GM19324 (cell line): ENCODE results near the gene NTNG2.
"Not testable (repeated sequence)": the region's sequence is repeated elsewhere in the genome, so short reads cannot be mapped to it uniquely, and the experiment has no call there.

Source experiments
- ATAC-seq: cut with Tn5 transposase; IDR thresholded peaks from one replicate; pipeline ENCODE4 v1.9.1; 2021; ENCODE audit warnings: mild to moderate bottlenecking, moderate library complexity; ENCODE audit not compliant: unreplicated experiment, low FRiP score

The NTNG2 gene

GRCh38 chr9:132245465-132245864 is 83.6 kb downstream of the NTNG2 start:
- no peak for ATAC-seq

- no peak for ATAC-seq
Observed at GRCh38 chr9:132247942-132248341, 86.1 kb downstream of the NTNG2 start.

GRCh38 chr9:132249123-132249522 is 87.3 kb downstream of the NTNG2 start:
- no peak for ATAC-seq

GRCh38 chr9:132249690-132250089 is 87.8 kb downstream of the NTNG2 start:
- no peak for ATAC-seq

GRCh38 chr9:132250324-132251262 is 88.7 kb downstream of the NTNG2 start:
- ATAC-seq = no peak

- no peak for ATAC-seq
Observed at GRCh38 chr9:132260846-132261245, 99.0 kb downstream of the NTNG2 start.

GRCh38 chr9:132266017-132266416 is 104.2 kb downstream of the NTNG2 start:
- no peak for ATAC-seq

GRCh38 chr9:132267660-132268059 is 105.8 kb downstream of the NTNG2 start:
- ATAC-seq = no peak

- no peak for ATAC-seq
Observed at GRCh38 chr9:132268725-132269352, 107.0 kb downstream of the NTNG2 start.

- ATAC-seq = not testable (repeated sequence)
Observed at GRCh38 chr9:132269704-132270516, 108.1 kb downstream of the NTNG2 start.

GRCh38 chr9:132274861-132275260 is 113.0 kb downstream of the NTNG2 start:
- ATAC-seq = no peak

- ATAC-seq = no peak
Observed at GRCh38 chr9:132283165-132283564, 121.3 kb downstream of the NTNG2 start.

- no peak for ATAC-seq
Observed at GRCh38 chr9:132283863-132284262, 122.0 kb downstream of the NTNG2 start.

- ATAC-seq = no peak
Observed at GRCh38 chr9:132287256-132287760, 125.5 kb downstream of the NTNG2 start.

GRCh38 chr9:132288361-132288760 is 126.5 kb downstream of the NTNG2 start:
- ATAC-seq = no peak

- no peak for ATAC-seq
Observed at GRCh38 chr9:132288966-132289365, 127.1 kb downstream of the NTNG2 start.

- no peak for ATAC-seq
Observed at GRCh38 chr9:132293145-132293721, 131.4 kb downstream of the NTNG2 start.
